ENCODE results near the gene COG4.
"Not testable (repeated sequence)": the region's sequence is repeated elsewhere in the genome, so short reads cannot be mapped to it uniquely, and the experiment has no call there.

The COG4 gene

GRCh38 chr16:70523076-70523742 is at the start of gene COG4:
Gene COG4, minus strand, starts transcription at chr16:70523554. Its CDS starts 11 bp downstream, at chr16:70523543.
- DNase-seq, result no peak

GRCh38 chr16:70572926-70573270 is 49.5 kb upstream of the COG4 start:
- no peak for DNase-seq

GRCh38 chr16:70572050-70572925 is 48.9 kb upstream of the COG4 start:
- no peak for DNase-seq

- no peak for DNase-seq
These were observed 48.3 kb upstream of the COG4 start for GRCh38 chr16:70571623-70572022.

- DNase-seq, result no peak
These were observed 47.7 kb upstream of the COG4 start for GRCh38 chr16:70570967-70571570.

- no peak for DNase-seq
These were observed 46.4 kb upstream of the COG4 start for GRCh38 chr16:70569752-70570151.

GRCh38 chr16:70568601-70569237 is 45.4 kb upstream of the COG4 start:
- no peak for DNase-seq

GRCh38 chr16:70565053-70565452 is 41.7 kb upstream of the COG4 start:
- DNase-seq, result no peak

GRCh38 chr16:70563636-70564035 is 40.3 kb upstream of the COG4 start:
- DNase-seq, result no peak

- no peak for DNase-seq
These were observed 38.3 kb upstream of the COG4 start for GRCh38 chr16:70561623-70562022.

- DNase-seq, result no peak
These were observed 32.7 kb upstream of the COG4 start for GRCh38 chr16:70556063-70556462.

GRCh38 chr16:70553645-70554044 is 30.3 kb upstream of the COG4 start:
- no peak for DNase-seq

GRCh38 chr16:70552675-70553074 is 29.3 kb upstream of the COG4 start:
- no peak for DNase-seq

GRCh38 chr16:70551788-70552187 is 28.4 kb upstream of the COG4 start:
- DNase-seq, result no peak

GRCh38 chr16:70550082-70550481 is 26.7 kb upstream of the COG4 start:
- no peak for DNase-seq

- DNase-seq, result no peak
These were observed 25.6 kb upstream of the COG4 start for GRCh38 chr16:70548936-70549335.

GRCh38 chr16:70544548-70544947 is 21.2 kb upstream of the COG4 start:
- DNase-seq, result no peak

GRCh38 chr16:70540994-70541393 is 17.6 kb upstream of the COG4 start:
- no peak for DNase-seq

GRCh38 chr16:70534971-70535370 is 11.6 kb upstream of the COG4 start:
- DNase-seq, result no peak

GRCh38 chr16:70529954-70530353 is 6.6 kb upstream of the COG4 start:
- DNase-seq, result not testable (repeated sequence)

GRCh38 chr16:70529051-70529777 is 5.9 kb upstream of the COG4 start:
- no peak for DNase-seq

GRCh38 chr16:70527315-70527996 is 4.1 kb upstream of the COG4 start:
- DNase-seq, result no peak

Measured in NCI-H1048 (cell line).